NCI-H2081 (cell line): ENCODE results near the gene MROH7.

Source experiments
- DNase-seq, 2 experiments: peaks; one replicate each; lab custom pipeline; 2025; lab: John Stamatoyannopoulos, UW

The MROH7 gene

DNA sequence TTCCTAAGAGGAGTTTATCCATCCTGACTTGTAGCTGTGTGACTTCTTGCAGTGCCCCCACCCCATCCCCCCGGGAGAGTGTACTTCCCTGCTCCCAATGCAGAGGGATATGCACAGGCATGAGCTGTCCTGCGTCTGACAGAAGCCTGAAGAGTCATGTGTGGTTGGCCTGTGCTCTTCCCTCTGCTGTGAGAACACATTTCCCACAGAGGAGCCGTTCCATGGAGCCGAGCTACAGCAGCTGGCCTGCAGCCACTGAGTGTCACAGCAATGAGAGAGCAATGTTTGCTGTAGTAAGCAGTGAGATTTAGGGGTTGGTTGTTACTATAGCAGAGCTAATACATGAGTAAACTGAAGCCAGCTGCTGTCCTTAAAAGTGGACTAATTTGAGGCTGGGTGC, 100.7 kb downstream of the MROH7 start:
- peak in 1 of 2 experiments; percentile 56 for DNase-seq

DNA sequence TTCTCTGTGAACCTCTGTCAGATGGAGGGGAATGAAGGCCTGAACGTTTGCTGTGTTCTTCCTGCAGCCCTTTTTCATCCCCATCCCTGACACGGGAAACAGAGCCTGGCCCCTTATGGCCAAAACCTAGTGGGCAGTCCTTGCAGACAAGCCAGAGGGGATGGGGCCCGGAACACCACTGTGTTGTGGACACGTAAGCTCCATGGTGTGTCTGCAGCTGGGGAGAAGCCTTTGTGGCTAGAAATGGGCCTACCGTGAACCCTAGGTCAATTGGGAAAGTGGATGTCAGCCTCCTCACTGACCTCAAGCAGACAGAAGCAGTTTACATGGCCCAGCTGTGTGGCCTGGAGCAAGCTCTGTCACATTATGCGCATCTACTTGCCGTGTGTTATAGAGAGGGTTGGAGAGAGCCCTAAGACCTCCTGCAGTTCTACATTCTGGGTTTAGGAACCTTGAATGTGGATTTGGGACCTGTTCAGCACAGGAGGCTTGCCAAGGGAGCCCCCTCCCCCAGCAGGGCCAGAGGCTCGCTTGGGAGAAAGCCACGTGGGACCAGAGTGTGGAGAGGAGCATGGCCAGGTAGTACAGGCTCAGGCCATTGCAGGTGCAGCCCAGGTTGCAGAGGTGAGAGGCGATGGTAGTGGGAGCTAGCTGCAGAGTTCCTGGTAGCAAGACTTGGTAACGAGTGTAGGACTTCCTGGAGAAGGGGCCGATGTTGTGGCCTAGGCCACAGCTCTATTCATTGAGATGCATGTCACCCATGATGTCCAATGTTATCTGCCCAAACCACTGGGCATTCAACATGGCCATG, 102.0 kb downstream of the MROH7 start:
- no peak for DNase-seq

GRCh38 chr1:54744696-54745095, 103.1 kb downstream of the MROH7 start:
- DNase-seq, result no peak

DNA sequence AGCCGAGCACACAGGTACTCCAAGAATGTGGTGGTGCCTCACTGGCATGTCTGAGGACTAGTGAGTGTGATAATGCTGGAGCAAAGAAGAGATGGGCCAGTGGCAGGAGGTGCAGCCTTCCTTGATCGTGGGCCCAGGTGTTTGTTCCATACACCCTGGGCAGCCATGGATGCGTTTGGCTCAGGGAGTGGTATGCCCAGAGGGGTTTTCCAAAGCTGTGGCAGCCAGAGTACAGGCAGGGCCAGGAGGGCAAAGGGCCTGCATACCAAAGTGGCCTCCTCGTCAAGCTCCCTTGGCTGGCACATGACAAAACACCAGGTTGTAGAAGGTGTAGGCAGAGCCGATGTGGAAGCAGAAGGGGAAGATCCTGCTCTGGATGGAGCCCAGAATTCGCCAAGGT, 103.7 kb downstream of the MROH7 start:
- no peak for DNase-seq

DNA sequence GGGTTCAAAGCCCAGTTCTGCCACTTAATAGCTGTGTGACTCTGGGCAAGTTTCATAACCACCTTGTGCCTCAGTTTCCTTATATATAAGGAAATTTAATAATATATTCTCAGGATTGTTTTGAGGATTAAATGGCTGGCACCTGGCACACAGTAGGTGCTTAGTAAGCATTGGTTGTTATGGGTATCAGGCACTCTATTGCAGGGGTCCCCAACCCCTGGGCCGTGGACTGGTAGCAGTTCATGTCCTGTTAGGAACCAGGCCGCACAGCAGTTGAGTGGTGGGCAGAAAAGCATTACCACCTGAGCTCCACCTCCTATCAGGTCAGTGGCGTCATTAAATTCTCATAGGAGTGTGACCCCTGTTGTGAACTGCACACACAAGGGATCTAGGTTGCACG, 104.3 kb downstream of the MROH7 start:
- DNase-seq, result no peak

DNA sequence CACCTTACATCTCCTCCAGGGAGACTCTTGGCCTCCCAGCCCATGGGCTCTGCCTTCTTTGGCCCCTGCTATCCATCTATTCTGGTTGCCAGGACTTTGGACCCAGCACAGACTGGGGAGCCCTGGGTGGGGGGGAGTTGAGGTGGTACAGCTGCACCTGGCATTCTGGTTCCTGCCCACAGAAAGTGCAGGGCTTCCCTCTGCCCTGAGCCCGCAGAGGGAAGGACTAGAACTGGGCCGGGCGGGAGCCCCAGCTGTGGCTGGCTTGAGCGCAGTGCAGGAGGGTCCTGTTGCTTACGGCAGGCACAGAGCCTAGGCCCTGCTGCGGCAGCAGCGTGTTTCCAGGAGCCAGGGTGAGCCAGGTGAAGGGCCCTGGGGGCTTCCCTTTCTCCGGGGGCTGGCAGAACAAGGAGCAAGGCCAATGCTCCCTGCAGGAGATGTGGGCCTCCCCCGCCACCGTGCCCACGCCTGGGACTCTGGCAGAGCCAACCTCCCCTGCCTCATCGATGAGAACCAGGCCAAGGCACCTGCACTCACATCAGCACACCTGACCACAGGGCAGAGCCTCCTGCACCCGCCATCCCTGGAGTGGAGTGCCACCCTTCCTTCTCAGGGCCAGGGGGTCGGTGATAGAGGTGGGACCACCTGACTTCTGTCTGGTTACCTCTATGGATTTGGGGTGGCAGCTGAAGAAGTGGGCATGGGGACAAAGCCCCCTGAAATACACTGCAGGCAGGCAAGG, 106.7 kb downstream of the MROH7 start:
- DNase-seq, result no peak

DNA sequence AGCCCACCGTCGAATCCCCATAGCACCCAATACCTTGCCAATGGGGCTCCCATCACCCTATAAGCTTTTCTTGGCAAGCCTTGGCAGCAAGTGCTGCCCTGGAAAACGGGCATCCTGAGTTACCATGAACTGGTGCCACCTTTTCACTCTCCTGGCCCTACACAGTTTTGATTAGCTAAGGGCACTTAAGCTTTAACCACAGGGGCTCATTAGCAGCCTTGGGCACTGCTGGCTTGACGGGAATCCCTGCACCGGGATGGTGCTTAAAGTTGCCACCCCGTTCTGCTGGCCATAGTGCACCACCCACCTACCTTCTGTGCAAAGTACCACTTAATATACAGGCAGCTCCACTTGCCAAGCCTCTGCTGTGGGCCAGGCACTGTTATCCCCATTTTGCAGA, 109.0 kb downstream of the MROH7 start:
- no peak for DNase-seq

DNA sequence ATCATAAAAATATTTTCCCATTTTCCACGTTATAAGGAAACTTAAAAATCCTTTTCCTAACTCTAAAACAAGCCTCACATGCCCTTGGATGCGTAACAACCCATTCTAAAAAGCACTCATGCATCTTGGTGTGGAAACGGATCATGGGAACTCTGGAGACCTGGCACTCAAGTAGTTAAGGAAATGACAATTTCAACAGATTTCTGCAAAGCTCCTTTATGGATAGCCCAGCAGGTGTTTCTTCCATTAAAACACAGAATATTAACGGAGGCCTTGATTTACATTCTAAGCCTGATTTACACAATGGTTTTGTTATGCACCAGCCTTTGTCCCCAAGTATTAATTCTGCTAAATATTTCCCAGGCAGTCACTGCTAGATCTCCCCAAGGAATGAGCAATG, 109.8 kb downstream of the MROH7 start:
- DNase-seq, result no peak

DNA sequence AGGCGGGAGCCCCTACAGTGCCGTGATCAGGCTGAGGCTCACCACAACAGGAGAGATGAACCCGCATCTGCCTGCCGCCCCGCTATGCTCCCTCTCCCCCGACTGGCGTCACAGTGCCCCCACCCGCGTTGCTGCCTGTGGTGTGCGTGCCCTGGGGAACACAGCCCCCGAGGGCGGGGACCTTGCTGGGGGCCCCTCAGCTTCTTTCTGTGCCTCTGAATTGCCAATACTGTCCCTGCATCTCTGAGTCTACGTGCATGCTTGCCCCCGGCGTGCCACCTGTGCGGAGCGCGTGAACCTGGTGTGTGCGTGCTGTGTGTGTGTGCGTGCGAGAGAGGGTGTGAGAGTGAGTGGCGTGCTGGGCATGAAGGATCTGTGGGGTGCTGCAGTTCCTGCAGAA, 112.5 kb downstream of the MROH7 start:
- DNase-seq, result no peak

- DNase-seq, result no peak
Measured at GRCh38 chr1:54754486-54755285, 113.1 kb downstream of the MROH7 start.

- no peak for DNase-seq
Measured at GRCh38 chr1:54757833-54758232, 116.2 kb downstream of the MROH7 start.

DNA sequence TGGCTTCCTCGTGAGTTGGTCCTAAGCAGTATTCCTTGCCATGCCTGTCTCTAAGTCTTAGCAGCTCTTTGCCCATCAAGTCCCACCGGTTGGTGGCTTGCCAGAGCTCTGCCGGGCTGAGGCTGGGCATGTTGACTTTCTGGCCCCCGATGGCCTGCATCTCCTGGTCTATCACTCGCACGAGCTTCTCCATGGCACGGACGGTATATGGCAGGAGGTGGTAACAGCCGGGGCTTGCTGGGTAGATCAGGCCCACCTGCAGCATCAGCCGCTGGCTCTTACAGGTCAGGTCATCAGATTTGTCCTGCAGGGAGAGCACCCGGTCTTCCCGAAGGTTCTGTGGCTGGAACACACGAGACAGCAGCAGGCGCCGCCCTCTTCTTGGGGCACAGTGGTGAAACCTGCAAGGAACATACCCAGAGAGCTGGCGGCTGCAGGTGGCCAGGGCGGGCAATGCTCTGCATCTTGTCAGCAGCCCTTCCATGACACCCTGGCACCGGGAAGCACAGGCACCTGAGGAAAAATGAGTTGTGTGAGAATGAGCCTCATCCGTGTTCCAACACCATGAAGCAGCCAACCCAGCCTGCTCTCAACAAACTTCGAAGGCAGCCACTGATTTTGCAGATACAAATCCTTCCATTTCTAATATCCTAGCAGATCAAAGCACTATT, 117.2 kb downstream of the MROH7 start:
- no peak for DNase-seq
